DOHH2 (cell line): Measurements from ENCODE around the gene MCC.

Experiments
- EZH2phosphoT487 ChIP-seq: fragments of 200-600 bp; sonication (generic); IDR thresholded peaks from 2 replicates; pipeline ENCODE4 v1.6.1; 2017; ENCODE audit warnings: borderline replicate concordance, mild to moderate bottlenecking, antibody characterized with exemption, low read length, moderate library complexity, mixed read lengths
- TF ChIP-seq, protein P1 (sequence below): fragments of 200-600 bp; sonication (generic); IDR thresholded peaks from one replicate; pipeline ENCODE4 v1.5.1; 2014; ENCODE audit warnings: antibody characterized with exemption, mild to moderate bottlenecking, low read depth, low read length; ENCODE audit not compliant: poor library complexity, severe bottlenecking

DNA sequence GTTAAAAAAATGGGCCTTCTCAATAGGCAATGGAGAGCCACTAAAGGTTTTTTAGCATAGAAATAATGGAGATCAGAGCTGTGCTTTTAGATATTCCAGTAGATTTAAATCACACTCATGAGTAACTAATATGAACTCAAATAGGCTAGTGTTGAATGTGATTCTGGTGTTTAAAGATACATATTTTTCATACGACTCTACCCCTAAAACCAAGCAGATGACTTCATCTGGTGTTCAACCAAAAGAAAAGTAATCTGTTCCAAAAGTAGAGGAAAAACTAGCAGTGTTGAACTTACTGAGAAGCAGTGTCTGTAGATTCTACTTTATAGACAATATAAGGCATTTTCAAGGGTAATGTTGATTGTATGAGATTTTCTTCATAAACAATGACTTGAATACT is 191.6 kb downstream of the MCC start:
- TF ChIP-seq, protein P1, sequence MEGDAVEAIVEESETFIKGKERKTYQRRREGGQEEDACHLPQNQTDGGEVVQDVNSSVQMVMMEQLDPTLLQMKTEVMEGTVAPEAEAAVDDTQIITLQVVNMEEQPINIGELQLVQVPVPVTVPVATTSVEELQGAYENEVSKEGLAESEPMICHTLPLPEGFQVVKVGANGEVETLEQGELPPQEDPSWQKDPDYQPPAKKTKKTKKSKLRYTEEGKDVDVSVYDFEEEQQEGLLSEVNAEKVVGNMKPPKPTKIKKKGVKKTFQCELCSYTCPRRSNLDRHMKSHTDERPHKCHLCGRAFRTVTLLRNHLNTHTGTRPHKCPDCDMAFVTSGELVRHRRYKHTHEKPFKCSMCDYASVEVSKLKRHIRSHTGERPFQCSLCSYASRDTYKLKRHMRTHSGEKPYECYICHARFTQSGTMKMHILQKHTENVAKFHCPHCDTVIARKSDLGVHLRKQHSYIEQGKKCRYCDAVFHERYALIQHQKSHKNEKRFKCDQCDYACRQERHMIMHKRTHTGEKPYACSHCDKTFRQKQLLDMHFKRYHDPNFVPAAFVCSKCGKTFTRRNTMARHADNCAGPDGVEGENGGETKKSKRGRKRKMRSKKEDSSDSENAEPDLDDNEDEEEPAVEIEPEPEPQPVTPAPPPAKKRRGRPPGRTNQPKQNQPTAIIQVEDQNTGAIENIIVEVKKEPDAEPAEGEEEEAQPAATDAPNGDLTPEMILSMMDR = no peak
- no peak for TF ChIP-seq EZH2phosphoT487
